ENCODE results near the gene CLDN4.

CLDN4 gene

DNA sequence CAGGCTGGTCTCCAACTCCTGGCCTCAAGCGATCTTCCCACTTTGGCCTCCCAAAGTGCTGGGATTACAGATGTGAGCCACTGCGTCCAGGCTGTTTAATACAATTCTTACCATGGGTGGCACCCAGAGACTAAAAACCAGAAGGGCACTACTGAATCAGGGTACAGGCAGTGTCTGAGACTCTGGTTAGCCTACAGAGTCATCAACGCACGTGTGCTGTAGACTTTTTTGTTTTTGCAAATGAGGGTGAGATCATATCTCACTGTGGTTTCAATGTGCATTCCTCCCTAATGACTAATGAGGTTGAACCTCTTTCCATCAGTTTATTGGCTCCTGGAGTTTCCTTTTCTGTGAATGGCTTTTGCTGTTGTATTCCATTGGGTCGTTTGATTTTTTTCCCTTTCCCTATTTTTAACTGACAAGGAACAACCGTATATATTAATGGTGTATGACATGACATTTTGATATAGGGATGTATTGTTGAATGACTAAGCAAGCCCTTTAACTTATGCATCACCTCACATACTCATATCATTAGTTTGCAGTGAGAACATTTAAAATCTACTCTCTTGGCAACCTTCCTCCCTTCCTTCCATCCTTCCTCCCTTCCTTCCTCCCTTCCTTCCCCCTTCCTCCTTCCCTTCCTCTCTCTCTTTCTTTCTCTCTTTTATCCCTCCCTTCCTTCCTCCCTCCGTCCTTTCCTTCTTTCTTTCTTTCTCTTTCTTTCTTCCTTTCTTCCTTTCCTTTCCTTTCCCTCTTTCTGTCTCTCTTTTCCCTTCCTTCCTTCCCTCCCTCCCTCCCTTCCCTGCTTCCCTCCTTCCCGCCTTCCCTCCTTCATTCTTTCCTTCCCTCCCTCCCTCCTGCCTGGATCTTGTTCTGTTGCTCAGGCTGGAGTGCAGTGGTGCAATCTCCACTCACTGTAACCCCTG, 20.9 kb downstream of the CLDN4 start:
- Histone ChIP-seq H3K27me3 (peaks cover 65% of the 10 kb centered on the region), H3K27ac (no peak overlapping the region), H3K4me1 (ENCODE audit: control insufficient read depth in 1 of 2, insufficient read depth in 1 of 2, low read depth in 1 of 2, low read length in 1 of 2) (peaks cover 6% of the 10 kb centered on the region in 2 experiments), H3K36me3 (no peaks in the 10 kb centered on the region), H3K9me3 (no peaks in the 10 kb centered on the region), H3K4me3 (ENCODE audit: low read depth in 1 of 2, low read length in 1 of 2) (no peak overlapping the region)
- TF ChIP-seq CTCF (IDR thresholded peaks at IDR 0.05): no peak

- H3K9me3 ChIP-seq: no peaks in the 10 kb centered on the region
- H3K36me3 ChIP-seq: no peaks in the 10 kb centered on the region
- H3K4me1 ChIP-seq (ENCODE audit: control insufficient read depth in 1 of 2, insufficient read depth in 1 of 2, low read depth in 1 of 2, low read length in 1 of 2): peaks cover 6% of the 10 kb centered on the region in 2 experiments
- H3K27ac ChIP-seq: no peak overlapping the region
- no peak overlapping the region for H3K4me3 ChIP-seq (ENCODE audit: low read depth in 1 of 2, low read length in 1 of 2)
- no peak for TF ChIP-seq CTCF (IDR thresholded peaks at IDR 0.05)
- H3K27me3 ChIP-seq: peaks cover 70% of the 10 kb centered on the region
These were observed 21.7 kb downstream of the CLDN4 start for GRCh38 chr7:73852500-73852899.

DNA sequence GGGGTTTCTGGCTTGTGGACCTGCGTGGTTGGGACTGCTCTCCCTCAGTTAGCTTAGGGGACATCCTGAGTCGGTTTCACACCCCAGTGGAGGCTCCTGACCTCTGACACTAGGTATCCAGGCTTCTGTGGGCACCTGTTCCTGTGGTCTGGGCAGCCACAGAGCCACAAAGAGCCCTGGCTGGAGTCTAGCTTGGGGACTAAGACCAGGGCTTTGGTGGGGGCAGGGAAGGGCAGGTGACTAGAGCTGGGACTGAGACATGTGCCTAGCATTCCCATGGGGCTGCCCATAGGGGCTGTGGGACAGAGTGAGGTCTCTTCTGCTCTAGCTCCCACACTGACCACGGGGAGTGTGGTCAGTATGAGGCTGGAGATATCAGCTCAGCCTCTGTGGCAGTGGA, 26.1 kb downstream of the CLDN4 start:
- Histone ChIP-seq H3K36me3 (no peaks in the 10 kb centered on the region), H3K4me3 (ENCODE audit: low read depth in 1 of 2, low read length in 1 of 2) (no peak overlapping the region), H3K9me3 (no peaks in the 10 kb centered on the region), H3K4me1 (ENCODE audit: control insufficient read depth in 1 of 2, insufficient read depth in 1 of 2, low read depth in 1 of 2, low read length in 1 of 2) (peaks cover 6% of the 10 kb centered on the region in 2 experiments), H3K27ac (no peak overlapping the region), H3K27me3 (peaks cover 49% of the 10 kb centered on the region)
- TF ChIP-seq CTCF (IDR thresholded peaks at IDR 0.05): no peak

DNA sequence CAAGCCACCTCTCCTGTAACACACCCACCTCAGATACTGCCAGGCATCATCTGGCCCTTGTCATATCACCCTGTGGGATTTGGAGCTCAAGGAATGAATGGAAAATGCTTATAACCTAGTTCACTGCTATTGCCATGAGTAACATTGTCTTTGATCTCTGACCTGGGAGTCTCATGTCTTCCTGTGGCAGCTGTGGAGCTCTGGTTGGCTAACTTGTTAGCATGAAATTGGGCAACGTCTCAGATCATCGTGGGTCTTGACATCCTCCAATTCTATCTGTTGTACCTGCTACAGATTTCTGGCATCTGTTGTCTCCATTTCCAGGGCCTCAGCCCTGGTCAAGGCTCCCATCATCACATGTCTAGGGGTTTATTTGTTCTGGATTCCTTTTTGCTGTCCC, 28.0 kb downstream of the CLDN4 start:
- no peaks in the 10 kb centered on the region for H3K9me3 ChIP-seq
- TF ChIP-seq CTCF (IDR thresholded peaks at IDR 0.05): no peak
- peaks cover 34% of the 10 kb centered on the region for H3K27me3 ChIP-seq

GRCh38 chr7:73860859-73861258, 30.1 kb downstream of the CLDN4 start, which contains the start of gene TMEM270:
Gene TMEM270, plus strand, starts transcription at chr7:73861159. Its CDS starts 36 bp downstream, at chr7:73861195.
- no peak within 1 kb of the TSS for H3K4me3 ChIP-seq (ENCODE audit: low read depth in 1 of 2, low read length in 1 of 2)
- no peak within 1 kb of the TSS for H3K27ac ChIP-seq
- no peak for TF ChIP-seq CTCF (IDR thresholded peaks at IDR 0.05)
- H3K4me1 ChIP-seq (ENCODE audit: control insufficient read depth in 1 of 2, insufficient read depth in 1 of 2, low read depth in 1 of 2, low read length in 1 of 2): peaks cover under 1 to 1% of the 10 kb centered on the region in 2 experiments
- H3K27me3 ChIP-seq: peaks cover 13% of the 10 kb centered on the region
- no peaks in the 10 kb centered on the region for H3K36me3 ChIP-seq
- H3K9me3 ChIP-seq: no peaks in the 10 kb centered on the region

More for the DNA sequence above, 28.0 kb downstream of the CLDN4 start:
- no peak overlapping the region for H3K4me3 ChIP-seq (ENCODE audit: low read depth in 1 of 2, low read length in 1 of 2)
- H3K36me3 ChIP-seq: no peaks in the 10 kb centered on the region
- no peak overlapping the region for H3K27ac ChIP-seq
- peaks cover 6% of the 10 kb centered on the region in 2 experiments for H3K4me1 ChIP-seq (ENCODE audit: control insufficient read depth in 1 of 2, insufficient read depth in 1 of 2, low read depth in 1 of 2, low read length in 1 of 2)

All from neutrophil (primary cell).